HEK293 (cell line): ENCODE measurements around the gene CDC42.

ENCODE experiments used
- CTCF ChIP-seq: fragments of 450-650 bp; formaldehyde crosslinking; IDR thresholded peaks from 2 replicates; pipeline ENCODE4 v1.5.1; 2016; ENCODE audit warnings: missing biosample characterization, missing genetic modification characterization
- GLIS1 ChIP-seq: fragments of 450-650 bp; formaldehyde crosslinking; IDR thresholded peaks from 2 replicates; pipeline ENCODE4 v1.5.1; 2016; ENCODE audit warnings: missing biosample characterization, missing genetic modification characterization
- GLIS2 ChIP-seq: fragments of 450-650 bp; formaldehyde crosslinking; IDR thresholded peaks from 2 replicates; pipeline ENCODE4 v1.5.1; 2016; ENCODE audit warnings: missing biosample characterization, missing genetic modification characterization
- HOXC10 ChIP-seq: sonication (generic); formaldehyde crosslinking; IDR thresholded peaks from 2 replicates; pipeline ENCODE4 v1.8.1; 2023; ENCODE audit warnings: mild to moderate bottlenecking, missing genetic modification reagents
- KLF9 ChIP-seq: fragments of 450-650 bp; formaldehyde crosslinking; IDR thresholded peaks from 2 replicates; pipeline ENCODE4 v1.5.1; 2016; ENCODE audit warnings: missing biosample characterization, missing genetic modification characterization, low read depth
- PRDM1 ChIP-seq: fragments of 450-650 bp; formaldehyde crosslinking; IDR thresholded peaks from 2 replicates; pipeline ENCODE4; 2016; ENCODE audit warnings: missing biosample characterization, missing genetic modification characterization
- PRDM10 ChIP-seq: fragments of 450-650 bp; formaldehyde crosslinking; IDR thresholded peaks from 2 replicates; pipeline ENCODE4 v1.5.1; 2016; ENCODE audit warnings: missing biosample characterization, missing genetic modification characterization
- SP7 ChIP-seq: fragments of 450-650 bp; formaldehyde crosslinking; IDR thresholded peaks from 2 replicates; pipeline ENCODE4 v1.5.1; 2016; ENCODE audit warnings: missing biosample characterization, missing genetic modification characterization
- TSHZ1 ChIP-seq: fragments of 450-650 bp; formaldehyde crosslinking; IDR thresholded peaks from 2 replicates; pipeline ENCODE4 v1.5.1; 2016; ENCODE audit warnings: missing biosample characterization, missing genetic modification characterization, borderline replicate concordance
- ZBTB44 ChIP-seq: fragments of 450-650 bp; IDR thresholded peaks from 2 replicates; pipeline ENCODE4 v1.5.1; 2018; ENCODE audit warnings: missing biosample characterization, mild to moderate bottlenecking, missing genetic modification characterization
- ZBTB7A ChIP-seq: fragments of 450-650 bp; formaldehyde crosslinking; IDR thresholded peaks from 2 replicates; pipeline ENCODE4 v1.5.1; 2016; ENCODE audit warnings: low read depth, missing biosample characterization, missing genetic modification characterization
- ZEB2 ChIP-seq: fragments of 450-650 bp; formaldehyde crosslinking; IDR thresholded peaks from 2 replicates; pipeline ENCODE4 v1.5.1; 2016; ENCODE audit warnings: missing biosample characterization, missing genetic modification characterization
- ZFP41 ChIP-seq: fragments of 450-650 bp; formaldehyde crosslinking; IDR thresholded peaks from 2 replicates; pipeline ENCODE4 v1.5.1; 2016; ENCODE audit warnings: missing biosample characterization, missing genetic modification characterization, borderline replicate concordance
- ZNF148 ChIP-seq: fragments of 450-650 bp; formaldehyde crosslinking; IDR thresholded peaks from 2 replicates; pipeline ENCODE4 v1.5.0; 2017; ENCODE audit warnings: missing biosample characterization, missing genetic modification characterization, borderline replicate concordance
- ZNF157 ChIP-seq: fragments of 450-650 bp; formaldehyde crosslinking; IDR thresholded peaks from 2 replicates; pipeline ENCODE4 v1.5.1; 2016; ENCODE audit warnings: missing biosample characterization, missing genetic modification characterization
- ZNF2 ChIP-seq: fragments of 450-650 bp; formaldehyde crosslinking; IDR thresholded peaks from 2 replicates; pipeline ENCODE4 v1.5.1; 2016; ENCODE audit warnings: missing biosample characterization, missing genetic modification characterization
- ZNF335 ChIP-seq: fragments of 450-650 bp; formaldehyde crosslinking; conservative IDR thresholded peaks from 2 replicates; pipeline ENCODE4 v1.5.1; 2016; ENCODE audit warnings: missing biosample characterization, missing genetic modification characterization
- ZNF341 ChIP-seq: fragments of 450-650 bp; formaldehyde crosslinking; IDR thresholded peaks from 2 replicates; pipeline ENCODE4; 2016; ENCODE audit warnings: low read depth, missing biosample characterization, missing genetic modification characterization
- ZNF366 ChIP-seq: fragments of 450-650 bp; formaldehyde crosslinking; conservative IDR thresholded peaks from 2 replicates; pipeline ENCODE4 v1.5.1; 2016; ENCODE audit warnings: missing biosample characterization, missing genetic modification characterization
- ZNF404 ChIP-seq: fragments of 450-650 bp; formaldehyde crosslinking; IDR thresholded peaks from 2 replicates; pipeline ENCODE4 v1.5.1; 2017; ENCODE audit warnings: missing biosample characterization, missing genetic modification characterization
- ZNF548 ChIP-seq: fragments of 450-650 bp; formaldehyde crosslinking; IDR thresholded peaks from 2 replicates; pipeline ENCODE4 v1.5.1; 2016; ENCODE audit warnings: missing biosample characterization, missing genetic modification characterization
- ZNF707 ChIP-seq: fragments of 450-650 bp; formaldehyde crosslinking; IDR thresholded peaks from 2 replicates; pipeline ENCODE4 v1.5.1; 2016; ENCODE audit warnings: missing biosample characterization, missing genetic modification characterization
- ZNF785 ChIP-seq: fragments of 450-650 bp; formaldehyde crosslinking; IDR thresholded peaks from 2 replicates; pipeline ENCODE4 v1.5.1; 2016; ENCODE audit warnings: missing biosample characterization, missing genetic modification characterization
- ZNF792 ChIP-seq: fragments of 450-650 bp; formaldehyde crosslinking; IDR thresholded peaks from 2 replicates; pipeline ENCODE4 v1.5.1; 2016; ENCODE audit warnings: missing biosample characterization, missing genetic modification characterization
- ZNF843 ChIP-seq: fragments of 450-650 bp; formaldehyde crosslinking; IDR thresholded peaks from 2 replicates; pipeline ENCODE4 v1.5.1; 2016; ENCODE audit warnings: missing biosample characterization, missing genetic modification characterization
- ZSCAN16 ChIP-seq: fragments of 450-650 bp; formaldehyde crosslinking; IDR thresholded peaks from 2 replicates; pipeline ENCODE4 v1.5.1; 2016; ENCODE audit warnings: missing biosample characterization, missing genetic modification characterization
- ZXDB ChIP-seq: fragments of 450-650 bp; formaldehyde crosslinking; IDR thresholded peaks from 2 replicates; pipeline ENCODE4 v1.5.1; 2016; ENCODE audit warnings: missing biosample characterization, missing genetic modification characterization

CDC42 gene

GRCh38 chr1:22024485-22025367, 27.8 kb upstream of the CDC42 start (continued):
- no peak for TF ChIP-seq ZNF157
- TF ChIP-seq ZNF548: no peak
- TF ChIP-seq ZNF785 (tag by site-specific recombination): no peak
- peak; percentile 87 for TF ChIP-seq PRDM10 (tag by site-specific recombination)
- TF ChIP-seq HOXC10: no peak
- TF ChIP-seq ZNF335: peak; percentile 81
- no peak for TF ChIP-seq TSHZ1
- TF ChIP-seq ZNF341: no peak; the same call in 1 of the 2 replicates
- no peak for TF ChIP-seq ZNF148
- TF ChIP-seq ZSCAN16 (tag by site-specific recombination): no peak
- TF ChIP-seq ZFP41 (tag by site-specific recombination): no peak
- TF ChIP-seq GLIS2 (tag by site-specific recombination): peak; percentile 91
- no peak for TF ChIP-seq ZNF707 (tag by site-specific recombination)
- TF ChIP-seq SP7 (tag by site-specific recombination): peak; percentile 67; the same call in 1 of the 2 replicates
- no peak; the same call in 1 of the 2 replicates for TF ChIP-seq ZXDB
- 0 out of 2 replicates have a peak, but pooled peaks have one; percentile 34 for TF ChIP-seq ZBTB44 (tag by site-specific recombination)
- peak; percentile 9 for TF ChIP-seq ZEB2
- TF ChIP-seq PRDM1: peak; percentile 36; the same call in 1 of the 2 replicates
- TF ChIP-seq KLF9 (tag by site-specific recombination): no peak; the same call in 1 of the 2 replicates
- peak; percentile 68; the same call in 1 of the 2 replicates for TF ChIP-seq ZNF792 (tag by site-specific recombination)
- no peak; the same call in none of the 2 replicates for TF ChIP-seq ZNF366 (tag by site-specific recombination)
- no peak for TF ChIP-seq ZNF404 (tag by site-specific recombination)
- TF ChIP-seq GLIS1 (tag by site-specific recombination): peak; percentile 97
- TF ChIP-seq ZNF2 (tag by site-specific recombination): peak; percentile 84
- TF ChIP-seq ZNF843 (tag by site-specific recombination): no peak
- TF ChIP-seq CTCF (tag by site-specific recombination): peak; percentile 70
- peak; percentile 13 for TF ChIP-seq ZBTB7A (tag by site-specific recombination)
